BLaER1 treated with 17β-estradiol and CSF1 and Interleukin-3, amounts not matched to agents 10 nM and 100 nM (cell line): ENCODE results near the gene GPR149.

Source experiments
- H3K27ac ChIP-seq, 11 experiments: shearing (Covaris generic); formaldehyde crosslinking; 2 replicates each; pipeline ENCODE4 v1.8.1; 2022
- H3K27me3 ChIP-seq, 11 experiments: shearing (Covaris generic); formaldehyde crosslinking; 2 replicates each; pipeline ENCODE4 v1.8.1; 2022
- H3K36me3 ChIP-seq, 11 experiments: shearing (Covaris generic); formaldehyde crosslinking; 2 replicates each; pipeline ENCODE4 v1.8.1; 2022
- H3K4me1 ChIP-seq, 10 experiments: shearing (Covaris generic); formaldehyde crosslinking; 2 replicates each; pipeline ENCODE4 v1.8.1; 2022
- H3K4me2 ChIP-seq, 11 experiments: shearing (Covaris generic); formaldehyde crosslinking; 2 replicates each; pipeline ENCODE4 v1.8.1; 2022
- H3K4me3 ChIP-seq, 10 experiments: shearing (Covaris generic); formaldehyde crosslinking; 2 replicates each; pipeline ENCODE4 v1.8.1; 2022
- H3K9ac ChIP-seq, 11 experiments: shearing (Covaris generic); formaldehyde crosslinking; 2 replicates each; pipeline ENCODE4 v1.8.1; 2022
- H3K9me3 ChIP-seq, 11 experiments: shearing (Covaris generic); formaldehyde crosslinking; replicated peaks in 1 of 11; 2 replicates each; pipeline ENCODE4 v1.8.1; 2022
- H4K20me1 ChIP-seq, 11 experiments: shearing (Covaris generic); formaldehyde crosslinking; 2 replicates each; pipeline ENCODE4 v1.8.1; 2022
- Cebpa-rat ChIP-seq, 11 experiments: shearing (Covaris generic); IDR thresholded peaks; 2 replicates each; pipeline ENCODE4 v1.8.1; 2022

The GPR149 gene

GRCh38 chr3:154290187-154290586 lies 139.8 kb downstream of the GPR149 start:
- H3K9me3 ChIP-seq, result no peaks in the 10 kb centered on the region
- no peak overlapping the region for H3K9ac ChIP-seq
- no peak for TF ChIP-seq Cebpa-rat (IDR thresholded peaks at IDR 0.05)
- H4K20me1 ChIP-seq, result peaks cover 0 to 14% (median 0%) of the 10 kb centered on the region in 11 experiments; a peak in 5 of 22 replicates
- H3K4me2 ChIP-seq, result no peak overlapping the region
- no peaks in the 10 kb centered on the region for H3K27me3 ChIP-seq
- no peak overlapping the region for H3K4me3 ChIP-seq
- H3K36me3 ChIP-seq, result peaks cover 84 to 99% (median 90%) of the 10 kb centered on the region in 11 experiments
- peaks cover 0 to 7% (median 1%) of the 10 kb centered on the region in 10 experiments; a peak in 8 of 20 replicates for H3K4me1 ChIP-seq
- H3K27ac ChIP-seq, result no peak overlapping the region
